ENCODE results near the gene SH2D6. TPM values are rescaled to one million over a fixed set of nuclear protein-coding genes. Genes with fewer than 3 reads are reported as not detected.

The SH2D6 gene
- total RNA-seq, 6 experiments from 2014 or later, result 0.25 to 0.52 (median 0.37) TPM; not detected in 3

DNA sequence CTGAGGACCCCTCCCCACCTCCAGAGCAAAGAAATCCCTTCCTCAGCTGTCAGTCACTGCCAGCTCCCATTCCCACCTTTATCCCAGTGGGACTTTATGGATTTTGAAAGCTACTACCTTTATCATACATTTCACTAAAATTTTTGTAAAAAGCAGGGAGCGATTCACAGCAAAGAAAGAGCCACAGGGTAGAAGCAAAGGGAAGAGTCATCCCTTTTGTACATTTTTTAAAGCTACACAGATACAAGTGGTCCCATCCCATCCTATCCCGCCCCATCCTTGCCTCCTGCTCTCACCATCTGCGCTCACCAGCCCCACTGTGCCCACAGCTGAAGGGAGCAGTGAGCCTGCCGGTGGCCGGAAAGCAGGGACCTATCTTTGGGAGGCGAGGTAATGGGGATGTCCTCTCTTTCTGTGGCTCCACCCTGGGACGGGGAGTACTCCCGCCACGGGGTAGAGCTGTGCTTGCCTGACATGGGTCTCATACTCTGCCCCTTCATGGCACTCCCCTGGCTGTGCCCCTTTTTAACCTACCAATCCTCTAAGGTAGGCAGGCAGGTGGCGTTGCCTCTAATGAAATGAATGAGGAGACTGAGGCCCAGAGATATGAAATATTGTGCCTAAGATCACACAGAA is 13.2 kb downstream of the SH2D6 start:
- TF ChIP-seq, protein P1, sequence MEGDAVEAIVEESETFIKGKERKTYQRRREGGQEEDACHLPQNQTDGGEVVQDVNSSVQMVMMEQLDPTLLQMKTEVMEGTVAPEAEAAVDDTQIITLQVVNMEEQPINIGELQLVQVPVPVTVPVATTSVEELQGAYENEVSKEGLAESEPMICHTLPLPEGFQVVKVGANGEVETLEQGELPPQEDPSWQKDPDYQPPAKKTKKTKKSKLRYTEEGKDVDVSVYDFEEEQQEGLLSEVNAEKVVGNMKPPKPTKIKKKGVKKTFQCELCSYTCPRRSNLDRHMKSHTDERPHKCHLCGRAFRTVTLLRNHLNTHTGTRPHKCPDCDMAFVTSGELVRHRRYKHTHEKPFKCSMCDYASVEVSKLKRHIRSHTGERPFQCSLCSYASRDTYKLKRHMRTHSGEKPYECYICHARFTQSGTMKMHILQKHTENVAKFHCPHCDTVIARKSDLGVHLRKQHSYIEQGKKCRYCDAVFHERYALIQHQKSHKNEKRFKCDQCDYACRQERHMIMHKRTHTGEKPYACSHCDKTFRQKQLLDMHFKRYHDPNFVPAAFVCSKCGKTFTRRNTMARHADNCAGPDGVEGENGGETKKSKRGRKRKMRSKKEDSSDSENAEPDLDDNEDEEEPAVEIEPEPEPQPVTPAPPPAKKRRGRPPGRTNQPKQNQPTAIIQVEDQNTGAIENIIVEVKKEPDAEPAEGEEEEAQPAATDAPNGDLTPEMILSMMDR (IDR thresholded peaks at IDR 0.05), result no peak
- Mint-ChIP-seq H3K4me1 (ENCODE audit: low read depth) (peaks cover 9% of the 10 kb centered on the region), H3K4me3 (no peak overlapping the region), H3K36me3 (ENCODE audit: low read depth) (no peaks in the 10 kb centered on the region), H3K9me3 (no peaks in the 10 kb centered on the region), H3K27me3 (ENCODE audit: insufficient read depth) (peaks cover 2% of the 10 kb centered on the region; the same call in 1 of the 2 replicates), H3K27ac (no peak overlapping the region)
- DNase-seq, result no peak

DNA sequence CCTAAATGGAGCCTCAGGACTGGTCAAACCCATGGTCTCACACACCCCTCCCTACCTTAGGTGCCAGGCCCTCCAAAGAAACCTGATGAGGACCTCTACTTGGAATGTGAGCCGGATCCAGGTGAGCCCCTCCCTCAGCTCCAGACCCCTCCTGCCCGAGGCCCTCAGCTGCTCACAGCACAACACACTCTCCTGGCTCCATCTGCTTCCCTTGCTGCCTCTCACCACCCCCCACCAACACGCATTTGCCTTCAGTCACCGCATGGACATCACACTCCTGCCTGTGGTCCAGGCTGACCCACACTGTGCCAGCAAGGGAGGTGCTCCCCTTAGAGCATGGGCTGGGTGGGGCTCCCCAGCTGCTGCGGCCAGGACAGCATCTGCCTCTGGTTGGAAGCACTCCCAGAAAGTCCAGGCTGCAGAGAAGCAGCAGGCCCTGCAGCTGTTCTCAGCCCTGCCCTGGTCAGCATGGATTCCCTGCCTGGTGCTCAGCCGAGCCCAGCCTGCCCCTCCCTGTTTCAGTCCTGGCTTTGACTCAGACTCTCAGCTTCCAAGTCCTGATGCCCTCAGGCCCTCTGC is 15.1 kb downstream of the SH2D6 start:
- H3K4me1 Mint-ChIP-seq (ENCODE audit: low read depth), result peaks cover 15% of the 10 kb centered on the region
- H3K27me3 Mint-ChIP-seq (ENCODE audit: insufficient read depth), result peaks cover 2% of the 10 kb centered on the region
- TF ChIP-seq, protein P1 (IDR thresholded peaks at IDR 0.05), result no peak
- no peaks in the 10 kb centered on the region for H3K9me3 Mint-ChIP-seq
- H3K4me3 Mint-ChIP-seq, result no peak overlapping the region
- H3K36me3 Mint-ChIP-seq (ENCODE audit: low read depth), result no peaks in the 10 kb centered on the region
- peak; percentile 88 for DNase-seq
- H3K27ac Mint-ChIP-seq, result peak overlapping the region; percentile 60

DNA sequence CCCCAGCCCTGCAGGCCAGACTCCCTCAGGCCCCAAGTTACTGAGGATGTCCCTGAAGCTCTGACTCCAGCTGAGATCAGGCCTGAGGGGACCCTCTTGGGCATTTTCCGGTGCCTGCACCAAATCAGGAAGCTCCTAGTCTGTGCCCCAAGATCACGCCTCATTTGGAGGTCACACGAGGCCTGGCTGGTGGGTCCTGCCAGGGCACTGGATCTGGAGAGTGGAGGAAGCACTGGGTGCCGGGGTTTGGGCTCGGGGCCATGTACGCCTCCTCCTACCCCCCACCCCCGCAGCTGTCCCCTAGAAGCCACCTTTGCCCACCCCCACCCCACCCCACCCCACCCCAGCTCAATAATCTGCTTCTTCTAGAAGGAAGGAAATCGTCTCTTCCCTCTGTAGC is 16.2 kb downstream of the SH2D6 start:
- Mint-ChIP-seq H3K4me3 (no peak overlapping the region), H3K36me3 (ENCODE audit: low read depth) (no peaks in the 10 kb centered on the region), H3K27ac (no peak overlapping the region), H3K9me3 (no peaks in the 10 kb centered on the region), H3K27me3 (ENCODE audit: insufficient read depth) (peaks cover 2% of the 10 kb centered on the region), H3K4me1 (ENCODE audit: low read depth) (peaks cover 15% of the 10 kb centered on the region)
- no peak for DNase-seq
- TF ChIP-seq, protein P1 (IDR thresholded peaks at IDR 0.05), result no peak

DNA sequence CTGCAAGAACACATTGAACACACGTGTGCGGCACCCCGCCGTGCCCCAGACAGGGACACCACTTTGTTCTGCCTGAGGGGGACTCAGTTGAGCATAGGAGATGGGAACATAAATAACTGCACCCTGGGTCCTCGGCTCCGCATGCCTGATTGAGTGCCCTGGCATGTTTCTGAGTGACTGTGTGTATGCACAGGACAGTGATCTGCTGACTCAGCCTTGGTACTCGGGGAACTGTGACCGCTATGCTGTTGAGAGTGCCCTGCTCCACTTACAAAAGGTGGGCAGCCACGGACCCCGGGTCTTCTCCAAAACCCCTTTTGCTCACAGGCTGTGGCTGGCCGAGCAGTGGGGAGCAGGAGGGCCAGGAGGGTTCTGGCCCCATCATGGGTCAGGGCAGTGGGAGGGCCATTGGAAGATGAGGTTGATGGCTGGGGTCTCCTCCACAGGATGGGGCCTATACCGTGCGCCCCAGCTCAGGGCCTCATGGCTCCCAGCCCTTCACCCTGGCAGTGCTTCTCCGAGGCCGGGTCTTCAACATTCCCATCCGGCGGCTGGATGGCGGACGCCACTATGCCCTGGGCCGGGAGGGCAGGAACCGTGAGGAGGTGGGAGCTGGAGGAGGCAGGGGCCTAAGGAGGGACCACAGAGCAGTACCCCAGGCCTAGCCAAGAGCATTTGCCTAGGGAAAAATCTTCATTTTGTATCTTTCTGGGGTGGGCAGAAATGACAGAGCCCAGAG is 16.9 kb downstream of the SH2D6 start:
- TF ChIP-seq, protein P1 (IDR thresholded peaks at IDR 0.05), result no peak

DNA sequence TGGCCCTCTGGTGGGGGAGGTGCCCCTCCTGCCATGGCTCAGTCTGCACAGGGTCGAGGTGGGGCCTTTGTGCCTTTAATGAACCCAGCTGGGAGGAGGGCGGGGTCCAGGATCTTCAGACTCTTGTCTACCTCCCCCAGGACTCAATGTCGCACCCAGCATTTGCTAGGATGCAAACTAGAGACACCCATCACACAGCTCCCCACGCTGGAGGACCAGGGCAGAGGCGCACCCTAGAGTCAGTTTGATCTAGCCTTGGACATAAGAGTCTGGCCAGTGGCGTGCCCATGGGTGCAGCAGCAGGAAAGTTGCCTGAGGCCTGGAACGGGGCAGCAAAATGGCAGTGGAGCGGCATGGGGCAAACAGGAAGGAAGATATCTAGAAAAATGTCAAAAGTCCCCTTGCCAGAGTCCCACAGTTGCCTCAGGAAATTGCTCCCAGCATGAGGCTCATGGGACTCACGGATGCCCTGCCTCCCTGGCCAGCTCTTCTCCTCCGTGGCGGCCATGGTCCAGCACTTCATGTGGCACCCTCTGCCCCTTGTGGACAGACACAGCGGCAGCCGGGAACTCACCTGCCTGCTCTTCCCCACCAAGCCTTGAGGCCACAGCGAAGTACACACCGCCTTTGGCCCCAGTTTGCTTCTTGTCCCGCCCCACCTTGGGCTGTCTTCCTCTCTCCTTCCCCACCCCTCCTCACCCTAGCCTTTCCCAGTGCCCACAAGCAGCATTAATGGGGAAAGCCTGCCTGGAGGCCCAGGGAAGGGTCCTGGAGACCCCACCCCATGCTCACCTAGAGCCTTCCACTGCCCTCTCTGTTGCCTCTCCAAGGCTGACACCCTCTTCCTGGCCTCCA is 17.7 kb downstream of the SH2D6 start:
- Mint-ChIP-seq H3K27ac (no peak overlapping the region), H3K36me3 (ENCODE audit: low read depth) (no peaks in the 10 kb centered on the region), H3K9me3 (no peaks in the 10 kb centered on the region), H3K4me1 (ENCODE audit: low read depth) (peaks cover 15% of the 10 kb centered on the region), H3K4me3 (no peak overlapping the region), H3K27me3 (ENCODE audit: insufficient read depth) (peaks cover 2% of the 10 kb centered on the region)
- TF ChIP-seq, protein P1 (IDR thresholded peaks at IDR 0.05), result 0 out of 2 replicates have a peak, but pooled peaks have one; percentile 17
- DNase-seq, result no peak

More for the DNA sequence above, 16.9 kb downstream of the SH2D6 start:
- H3K9me3 Mint-ChIP-seq, result no peaks in the 10 kb centered on the region
- no peak overlapping the region for H3K27ac Mint-ChIP-seq
- H3K4me1 Mint-ChIP-seq (ENCODE audit: low read depth), result peaks cover 15% of the 10 kb centered on the region
- H3K36me3 Mint-ChIP-seq (ENCODE audit: low read depth), result no peaks in the 10 kb centered on the region
- DNase-seq, result no peak
- no peak overlapping the region for H3K4me3 Mint-ChIP-seq
- peaks cover 2% of the 10 kb centered on the region for H3K27me3 Mint-ChIP-seq (ENCODE audit: insufficient read depth)
